ENCODE results near the gene NT5C1B. TPM values are rescaled to one million over a fixed set of nuclear protein-coding genes. Genes with fewer than 3 reads are reported as not detected.

Gene NT5C1B
- total and polyA plus RNA-seq, 10 of the 15 experiments (the other 5 are each of a cell fraction or from before 2014, with no cell fraction given): 0.40 to 0.44 TPM; not detected in 8

GRCh38 chr2:18517386-18517785, 72.0 kb downstream of the NT5C1B start (continued):
- TF ChIP-seq CREB1 (IDR thresholded peaks at IDR 0.05; ENCODE audit: low read depth): no peak

GRCh38 chr2:18516112-18516511, 73.3 kb downstream of the NT5C1B start:
- SMC1A ChIA-PET (ENCODE audit: uncharacterized antibody, unreplicated experiment): interaction anchor here (1.2 kb wide), 1 partner anchor 11 kb away, joined by 3 read pairs; no protein-coding TSS in a partner anchor
- no peak overlapping the region for H3K27ac ChIP-seq (ENCODE audit: control insufficient read depth, insufficient read depth)
- no peaks in the 10 kb centered on the region; the same call in 1 of the 2 replicates for H4K20me1 ChIP-seq (ENCODE audit: control insufficient read depth, insufficient read depth)
- RAD21 ChIA-PET (ENCODE audit: unreplicated experiment): no interaction called here
- FAIRE-seq (no peak), DNase-seq (ENCODE audit: low read depth, low spot score) (no peak), ATAC-seq (no peak)
- H3K36me3 ChIP-seq (ENCODE audit: control insufficient read depth in 2 of 2, insufficient read depth in 2 of 2, low read length in 1 of 2): no peaks in the 10 kb centered on the region
- CTCF ChIA-PET: no interaction called here
- no peak overlapping the region for H3K4me2 ChIP-seq (ENCODE audit: control insufficient read depth, insufficient read depth)
- no peaks in the 10 kb centered on the region for H3K4me1 ChIP-seq (ENCODE audit: control insufficient read depth, insufficient read depth, low read length)
- no peak overlapping the region for H3K9ac ChIP-seq (ENCODE audit: control insufficient read depth, insufficient read depth, low read length)
- intact Hi-C loops (cut with micrococcal nuclease; ENCODE audit: unreplicated experiment): no loop called here
- H2AFZ ChIP-seq (ENCODE audit: control insufficient read depth, low read depth, low read length): no peak overlapping the region
- 28% methylated on average over 11 of the region's 11 CpGs for WGBS (ENCODE audit: insufficient coverage, insufficient replicate concordance, low lambda C conversion rate, missing lambda C conversion rate)
- BruUV-seq (replicated peaks): no TSS peak
- TF ChIP-seq CBX3 (IDR thresholded peaks at IDR 0.05; ENCODE audit: borderline replicate concordance, low read depth) (no peak), NR2C2 (IDR thresholded peaks at IDR 0.05; ENCODE audit: borderline replicate concordance, control insufficient read depth, insufficient read length, low read depth) (no peak), DPF2 (IDR thresholded peaks at IDR 0.05) (no peak), MTA3 (IDR thresholded peaks at IDR 0.05; ENCODE audit: borderline replicate concordance, low read length) (no peak), YY1 (IDR thresholded peaks at IDR 0.05; ENCODE audit: low read depth, low read length) (no peak), EP300 (IDR thresholded peaks at IDR 0.05; ENCODE audit: borderline replicate concordance in 1 of 2, control insufficient read depth in 1 of 2, low read depth in 2 of 2, low read length in 2 of 2) (no peak), ZNF274 (IDR thresholded peaks at IDR 0.05; ENCODE audit: insufficient read depth, insufficient read length) (no peak), NKRF (conservative IDR thresholded peaks at IDR 0.05) (no peak), HDAC6 (IDR thresholded peaks at IDR 0.05; ENCODE audit: unreplicated experiment) (no peak), HDAC2 (IDR thresholded peaks at IDR 0.05) (no peak), SREBF2 (IDR thresholded peaks at IDR 0.05; ENCODE audit: low read length) (no peak), SMARCA5 (IDR thresholded peaks at IDR 0.05) (no peak), CUX1 (IDR thresholded peaks at IDR 0.05; ENCODE audit: insufficient replicate concordance, low read depth, low read length) (no peak), TCF12 (IDR thresholded peaks at IDR 0.05; ENCODE audit: low read depth, low read length) (no peak), PAX8 (IDR thresholded peaks at IDR 0.05) (no peak), BACH1 (IDR thresholded peaks at IDR 0.05; ENCODE audit: borderline replicate concordance) (no peak), CBFB (IDR thresholded peaks at IDR 0.05; ENCODE audit: low read depth) (no peak)
- in situ Hi-C loops (cut with MboI): no loop called here
- no peaks in the 10 kb centered on the region for H3K79me2 ChIP-seq (ENCODE audit: control insufficient read depth, insufficient read depth, low read length)
- no peaks in the 10 kb centered on the region for H3K9me3 ChIP-seq (replicated peaks; ENCODE audit: control insufficient read depth, insufficient read depth, low read length)
- POLR2A ChIA-PET: no interaction called here
- H3K27me3 ChIP-seq (replicated peaks in 1 of 2; ENCODE audit: control insufficient read depth in 2 of 2, insufficient read depth in 2 of 2, low read length in 1 of 2): no peaks in the 10 kb centered on the region
- H3K4me3 ChIP-seq: no peak overlapping the region

All from GM12878 (cell line).